HT1080 (cell line): ENCODE measurements around the gene C14orf93. TPM values are rescaled to one million over a fixed set of nuclear protein-coding genes. Genes with fewer than 3 reads are reported as not detected.
A peak's percentile ranks its signal among the peaks of the same experiment; 100 is the strongest.

Experiments
- DNase-seq: peaks from one replicate; pipeline ENCODE4 v3.0.0-alpha.2; 2015; ENCODE audit warnings: low read depth
- total RNA-seq: library from RNA; depleted of rRNA; stranded (reverse); fragments of >200 nt; shearing (Covaris generic); gene quantifications from 2 replicates; pipeline ENCODE4 v1.2.3, GENCODE V29; 2014

The C14orf93 gene
- total RNA-seq, 1 experiment from 2014 or later, result 7.4 TPM

- no peak for DNase-seq
Measured at GRCh38 chr14:22996768-22997654, 12.9 kb downstream of the C14orf93 start.

DNA sequence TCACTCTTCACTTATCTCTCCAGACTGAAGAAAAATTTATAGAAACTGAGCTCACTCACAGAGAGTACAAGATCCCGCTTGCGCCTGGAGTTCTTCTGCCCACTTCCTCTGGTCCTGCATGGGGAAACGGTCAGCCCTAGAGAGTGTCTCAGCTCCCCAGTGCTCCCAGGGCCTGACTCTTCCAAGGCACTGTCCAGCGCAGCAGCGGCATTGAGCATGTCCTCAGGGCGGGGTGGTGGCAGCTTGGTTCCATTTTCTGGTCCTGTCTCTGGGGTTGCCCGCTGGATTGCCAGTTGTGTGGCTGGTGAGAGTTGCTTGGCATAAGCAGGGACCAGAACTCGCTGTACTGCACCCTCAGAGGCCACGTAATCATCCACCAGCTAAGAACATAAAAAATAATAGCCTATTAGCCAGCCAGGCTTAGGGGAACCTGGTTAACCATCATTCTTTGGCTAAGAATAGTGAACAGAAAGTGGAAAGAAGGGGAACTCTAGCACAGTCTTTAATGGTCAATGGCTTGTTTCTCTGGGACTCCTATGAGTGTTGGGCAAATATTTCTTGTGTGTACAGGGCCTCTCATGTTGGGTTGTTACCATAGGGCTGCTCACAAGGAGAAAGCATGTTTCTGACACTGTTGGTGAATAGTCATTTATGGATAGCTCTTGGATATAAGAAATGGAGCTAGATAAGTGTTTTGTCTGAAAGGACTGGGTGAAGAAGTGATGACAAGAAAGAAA lies 13.9 kb downstream of the C14orf93 start:
- no peak for DNase-seq

DNA sequence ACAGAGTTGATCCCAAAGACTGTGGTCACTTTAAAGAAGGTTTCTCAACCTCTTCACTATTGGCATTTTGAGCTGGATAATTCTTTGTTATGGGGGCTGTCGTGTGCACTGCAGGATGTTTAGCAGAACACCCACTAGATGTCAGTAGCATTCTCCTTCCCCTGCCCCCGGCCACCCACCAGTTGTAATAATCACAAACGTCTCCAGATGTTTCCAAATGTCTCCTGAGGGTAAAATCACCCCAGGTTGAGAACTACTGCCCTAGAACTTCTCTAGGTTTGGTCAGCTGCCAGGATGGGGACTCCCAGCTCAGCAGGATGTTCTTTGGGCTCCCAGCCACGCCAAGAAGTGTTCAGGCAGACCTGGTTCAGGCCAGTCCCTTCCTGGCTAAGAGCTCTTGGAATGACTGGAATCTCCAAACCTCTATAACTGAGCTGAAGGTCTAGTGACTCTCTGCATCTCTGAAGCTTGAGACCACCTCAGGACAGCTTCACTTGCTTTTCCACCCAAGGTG lies 15.1 kb downstream of the C14orf93 start:
- peak; percentile 64 for DNase-seq

DNA sequence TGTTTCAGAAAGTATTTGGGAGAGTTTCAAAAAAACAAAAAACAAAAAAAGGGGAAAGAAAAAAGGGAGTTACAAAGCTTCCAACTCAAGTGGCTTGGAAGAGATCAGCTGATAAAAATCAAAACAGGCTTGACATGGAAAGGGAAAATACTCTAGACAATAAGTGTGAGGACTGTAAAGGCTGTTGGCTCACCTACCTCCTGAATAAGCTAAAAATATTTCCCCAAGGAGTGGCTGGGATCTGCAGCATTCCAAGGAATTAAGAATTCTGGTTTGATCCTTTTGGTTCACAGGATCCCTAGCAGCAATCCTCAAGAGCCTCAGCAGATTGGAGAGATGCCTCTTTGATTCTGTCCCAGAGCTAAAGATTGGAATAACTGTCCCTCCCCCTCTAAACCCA lies 16.4 kb downstream of the C14orf93 start:
- DNase-seq, result no peak

- DNase-seq, result no peak
Measured at GRCh38 chr14:22991852-22992251, 18.1 kb downstream of the C14orf93 start.

DNA sequence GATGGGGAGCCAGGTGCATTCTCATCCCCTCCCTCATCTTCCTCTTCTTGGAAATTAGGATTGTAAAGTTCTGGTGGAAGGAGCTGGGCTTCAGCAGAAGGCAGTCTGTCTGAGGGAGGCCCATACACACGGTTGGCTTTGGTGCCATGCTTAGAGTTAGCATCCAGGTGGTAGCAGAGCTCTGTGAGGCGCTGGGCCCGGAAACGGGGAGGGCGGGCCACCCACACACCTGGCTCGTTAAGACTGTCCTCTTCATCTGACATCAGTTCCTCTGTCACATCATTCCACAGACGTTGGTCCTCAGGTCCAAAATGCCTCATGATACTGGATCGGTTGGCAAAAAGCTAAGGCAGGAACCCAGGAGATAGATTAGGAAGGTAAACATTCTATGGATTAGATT lies 22.7 kb downstream of the C14orf93 start:
- DNase-seq, result no peak

GRCh38 chr14:22986508-22987054 lies 23.4 kb downstream of the C14orf93 start:
- DNase-seq, result peak; percentile 56

GRCh38 chr14:22985894-22986507 lies 23.9 kb downstream of the C14orf93 start:
- no peak for DNase-seq

DNA sequence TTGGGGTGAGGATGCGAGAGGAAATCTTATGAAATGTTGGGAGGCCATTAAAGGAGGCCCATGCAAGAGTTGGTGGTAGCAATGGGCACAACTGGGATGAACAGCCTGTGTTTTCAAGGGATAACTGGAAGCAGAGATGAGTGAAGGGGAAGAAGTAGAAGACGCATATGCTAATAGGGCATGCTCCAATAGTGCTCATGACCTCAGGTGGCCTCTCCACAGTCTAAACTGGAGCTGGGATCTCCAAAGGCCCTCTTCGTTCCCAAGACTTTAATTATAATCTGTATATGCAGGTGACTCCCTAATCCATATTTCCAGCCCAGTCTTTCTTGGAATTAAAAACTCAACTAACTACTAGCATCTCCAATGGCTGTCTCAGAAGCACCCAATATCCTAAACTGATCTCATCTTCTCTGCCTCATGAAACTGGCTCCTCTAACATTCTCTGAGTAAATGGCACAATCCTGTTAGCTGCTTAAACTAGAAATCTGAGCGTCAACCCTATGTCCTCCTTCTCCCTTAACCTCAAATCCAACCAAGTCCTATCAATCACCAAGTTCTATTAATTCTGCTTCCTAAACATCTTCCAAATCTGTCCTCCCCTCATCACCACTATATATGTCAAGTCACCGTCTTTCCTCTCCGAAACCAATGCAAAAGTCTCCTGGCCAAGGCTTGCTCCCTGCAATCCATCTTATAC lies 24.8 kb downstream of the C14orf93 start:
- DNase-seq, result no peak

DNA sequence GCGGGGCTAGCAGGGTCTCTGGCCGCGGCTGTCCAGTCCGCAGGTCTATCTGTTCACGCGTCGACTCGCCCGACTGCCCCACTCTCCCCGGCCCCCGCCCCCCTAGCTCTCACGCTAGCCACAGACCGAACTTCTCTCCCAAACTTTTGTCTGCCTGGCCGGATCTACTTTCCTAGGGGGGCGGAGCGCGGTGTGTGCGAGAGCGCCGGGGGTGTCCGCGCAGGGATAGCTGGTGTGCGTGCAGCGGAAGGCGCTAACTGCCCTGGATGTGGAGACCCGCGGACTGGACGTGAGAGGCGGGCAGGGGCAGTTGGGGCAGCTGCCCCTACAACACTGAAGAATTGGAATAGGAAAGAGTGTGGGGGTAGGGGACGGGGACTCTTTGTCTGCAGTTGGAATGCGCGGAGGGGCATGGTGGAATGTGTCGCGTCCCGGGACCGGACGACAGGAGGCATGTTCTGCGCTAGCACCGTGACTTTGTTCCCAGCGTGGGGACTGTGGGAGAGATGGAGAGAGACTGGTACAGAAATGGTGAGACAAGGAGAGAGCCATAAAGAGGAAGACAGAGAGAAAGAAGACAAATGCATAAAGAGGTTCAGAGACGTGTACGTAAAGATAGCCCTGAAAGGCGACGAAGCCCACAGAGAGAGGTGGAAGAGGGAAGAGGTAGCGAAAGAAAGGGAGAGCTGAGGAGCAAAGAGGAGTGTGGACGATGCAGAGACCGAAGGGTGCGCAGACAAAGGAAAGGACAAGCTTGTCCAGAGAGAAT lies 27.3 kb downstream of the C14orf93 start, which contains the start of gene AJUBA:
Gene AJUBA, minus strand, starts transcription at position 75 of the 769 bp plus-strand sequence. CDS start 285 bp downstream, outside the sequence.
- DNase-seq, result peak; percentile 87

- no peak for DNase-seq
Measured at GRCh38 chr14:22981876-22982476, 28.0 kb downstream of the C14orf93 start.

DNA sequence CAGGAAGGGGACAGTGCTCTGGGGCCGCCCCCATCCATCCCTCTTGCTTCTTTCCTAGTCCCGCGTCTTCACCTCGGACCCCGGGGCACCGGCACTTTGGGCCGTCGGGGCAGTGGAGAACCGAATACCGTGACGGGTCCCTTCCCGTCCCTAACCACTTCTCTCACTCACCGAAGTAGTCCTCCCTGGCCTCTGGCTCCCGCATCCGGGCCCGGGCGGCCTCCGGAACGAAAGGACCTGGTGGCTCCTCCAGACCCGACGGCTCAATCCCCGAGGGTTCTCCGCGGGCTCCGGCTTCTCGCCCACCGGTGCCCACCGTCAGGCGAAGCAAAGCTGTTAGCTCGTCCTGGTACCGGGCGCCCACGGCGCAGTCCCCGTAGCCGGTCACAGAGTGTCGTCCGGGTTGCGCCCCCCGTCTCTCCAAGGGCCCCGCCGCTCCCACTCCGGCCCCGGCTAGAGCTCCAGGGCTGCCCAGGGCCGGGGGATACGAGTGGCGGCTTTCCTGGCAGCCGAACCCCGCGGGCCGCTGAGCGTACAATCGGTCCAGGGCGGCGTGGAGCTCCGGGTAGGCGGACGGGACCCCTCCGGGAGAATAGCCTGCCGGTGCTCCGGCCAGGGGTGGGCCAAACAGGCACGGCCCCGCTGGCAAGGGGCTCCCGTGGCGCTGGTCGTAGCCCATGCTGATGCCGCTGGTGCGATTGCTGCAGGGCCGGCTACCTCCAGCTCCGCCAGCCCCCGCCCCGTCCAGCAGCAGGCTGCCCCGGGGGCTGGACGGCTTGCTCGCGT lies 28.7 kb downstream of the C14orf93 start:
- no peak for DNase-seq

GRCh38 chr14:22980672-22981089 lies 29.3 kb downstream of the C14orf93 start:
- peak; percentile 53 for DNase-seq

DNA sequence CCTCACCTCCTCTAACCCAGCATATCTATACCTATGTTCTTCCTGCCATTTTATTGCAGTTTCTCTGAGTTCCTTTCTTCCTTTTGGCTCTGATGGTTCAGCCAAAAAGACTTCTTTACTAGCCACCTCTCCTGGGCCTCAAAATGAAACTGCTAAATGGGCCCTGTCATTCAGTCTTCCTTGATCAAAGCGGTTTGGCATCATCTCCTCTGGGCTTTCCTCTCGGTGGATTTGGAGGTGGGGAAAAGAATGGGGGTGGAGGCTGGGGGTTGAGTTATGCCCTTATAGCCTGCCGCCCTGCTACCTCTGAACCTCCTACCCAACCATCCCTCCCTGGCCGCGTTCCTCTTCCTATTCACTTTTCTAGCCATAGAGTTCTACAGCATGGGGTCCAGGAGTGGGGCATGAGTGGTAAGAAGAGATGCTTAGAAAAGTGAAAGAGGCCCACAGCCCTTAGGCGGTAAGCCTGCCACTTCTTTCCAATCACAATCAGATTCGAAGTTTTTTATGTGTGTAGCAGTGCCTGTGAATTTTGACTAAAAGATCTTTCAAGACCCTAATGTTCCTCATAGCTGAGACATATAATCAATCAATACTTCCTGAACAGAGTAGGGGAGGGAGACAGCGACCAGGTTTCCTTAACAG lies 30.1 kb downstream of the C14orf93 start:
- peak; percentile 34 for DNase-seq

GRCh38 chr14:22978981-22979671 lies 30.8 kb downstream of the C14orf93 start:
- no peak for DNase-seq

DNA sequence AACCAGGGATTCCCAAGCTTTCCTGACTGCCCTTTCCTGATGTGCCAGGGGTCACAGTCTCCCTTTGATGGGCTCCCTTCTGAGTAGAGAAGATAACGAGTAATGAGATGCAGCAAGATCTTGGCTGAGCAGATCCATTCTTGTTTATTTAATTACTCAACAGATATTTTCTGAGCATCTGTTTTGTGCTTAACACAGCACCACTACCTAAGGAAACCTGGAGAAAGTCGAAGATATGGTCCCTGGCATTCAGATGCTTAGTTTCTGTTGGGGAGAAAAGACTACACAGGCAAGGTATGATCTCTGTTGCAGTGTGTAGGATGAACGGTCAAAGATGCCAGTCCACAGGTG lies 31.5 kb downstream of the C14orf93 start:
- DNase-seq, result no peak

DNA sequence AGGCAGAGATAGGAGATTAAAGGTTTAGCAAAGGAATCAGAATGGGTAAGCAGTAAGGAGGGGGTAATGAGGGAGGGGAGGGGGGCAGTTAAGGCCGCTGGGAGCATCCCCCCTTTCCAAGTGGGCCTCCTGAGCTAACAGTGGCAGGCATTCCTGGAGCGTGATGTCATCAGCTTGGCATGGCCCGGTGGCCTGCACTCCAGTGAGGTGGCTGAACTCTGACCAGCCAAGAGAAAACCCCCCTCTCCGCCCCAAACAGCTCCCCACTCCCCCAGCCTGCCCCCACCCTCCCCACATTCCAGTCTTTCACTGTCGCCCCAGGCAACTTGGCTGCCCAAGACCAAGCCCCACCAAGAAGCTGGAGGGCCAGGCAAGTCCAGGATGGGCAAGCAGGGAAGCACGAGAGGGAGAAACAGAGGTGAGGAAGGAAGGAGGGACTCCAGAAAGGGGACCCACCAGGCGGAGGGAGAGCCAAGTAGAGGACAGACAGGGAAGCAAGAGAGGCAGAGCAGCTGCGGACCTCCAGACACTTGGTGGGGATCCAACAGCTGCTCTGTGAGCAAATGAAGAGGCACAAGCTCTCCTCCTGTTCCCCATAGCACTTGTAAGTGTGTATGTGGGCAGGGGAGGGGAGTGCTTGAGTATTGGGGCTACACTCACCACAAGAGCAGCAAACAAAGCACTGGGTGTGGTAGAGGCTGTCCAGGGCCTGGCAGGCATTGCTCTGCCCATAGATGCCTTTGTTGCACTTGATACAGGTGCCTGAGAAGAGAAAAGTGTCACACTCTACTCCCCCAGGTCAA lies 32.1 kb downstream of the C14orf93 start:
- peak; percentile 82 for DNase-seq
